ENCODE data around the gene PAQR5.

DNA sequence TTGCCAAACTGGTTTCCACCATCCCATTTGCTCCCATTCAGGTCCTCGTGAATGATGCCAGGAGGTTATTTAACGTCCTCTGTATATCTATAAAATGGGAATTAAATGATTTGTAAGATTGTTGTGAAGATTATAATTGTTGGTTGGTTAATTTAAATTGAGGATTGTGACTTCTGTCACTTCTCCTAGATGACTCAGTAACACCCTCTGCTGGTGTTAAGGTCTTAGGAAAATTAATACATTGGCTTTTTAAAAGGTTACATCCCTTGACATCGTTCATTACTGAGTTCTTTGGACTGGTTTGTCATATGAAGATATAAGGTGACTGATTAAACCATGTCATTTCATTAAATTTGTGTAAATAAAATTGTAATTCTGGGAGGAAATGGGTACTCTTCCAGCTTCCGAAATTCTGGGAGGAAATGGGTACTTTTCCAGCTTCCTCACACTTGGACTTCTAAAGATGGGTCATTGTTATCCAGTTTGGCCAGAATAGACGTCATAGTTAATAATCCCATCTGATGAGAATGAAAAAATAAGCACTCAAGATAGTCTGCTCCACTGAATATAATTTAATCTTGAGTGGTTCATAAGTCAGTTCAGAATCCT, 33.3 kb upstream of the PAQR5 start:
- TF ChIP-seq, protein P1, sequence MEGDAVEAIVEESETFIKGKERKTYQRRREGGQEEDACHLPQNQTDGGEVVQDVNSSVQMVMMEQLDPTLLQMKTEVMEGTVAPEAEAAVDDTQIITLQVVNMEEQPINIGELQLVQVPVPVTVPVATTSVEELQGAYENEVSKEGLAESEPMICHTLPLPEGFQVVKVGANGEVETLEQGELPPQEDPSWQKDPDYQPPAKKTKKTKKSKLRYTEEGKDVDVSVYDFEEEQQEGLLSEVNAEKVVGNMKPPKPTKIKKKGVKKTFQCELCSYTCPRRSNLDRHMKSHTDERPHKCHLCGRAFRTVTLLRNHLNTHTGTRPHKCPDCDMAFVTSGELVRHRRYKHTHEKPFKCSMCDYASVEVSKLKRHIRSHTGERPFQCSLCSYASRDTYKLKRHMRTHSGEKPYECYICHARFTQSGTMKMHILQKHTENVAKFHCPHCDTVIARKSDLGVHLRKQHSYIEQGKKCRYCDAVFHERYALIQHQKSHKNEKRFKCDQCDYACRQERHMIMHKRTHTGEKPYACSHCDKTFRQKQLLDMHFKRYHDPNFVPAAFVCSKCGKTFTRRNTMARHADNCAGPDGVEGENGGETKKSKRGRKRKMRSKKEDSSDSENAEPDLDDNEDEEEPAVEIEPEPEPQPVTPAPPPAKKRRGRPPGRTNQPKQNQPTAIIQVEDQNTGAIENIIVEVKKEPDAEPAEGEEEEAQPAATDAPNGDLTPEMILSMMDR (IDR thresholded peaks at IDR 0.05): no peak
- TF ChIP-seq ELF4 (CRISPR knock-in tag; IDR thresholded peaks at IDR 0.05; ENCODE audit: low read depth) (no peak), JUN (CRISPR knock-in tag; IDR thresholded peaks at IDR 0.05) (no peak), TCF7 (CRISPR knock-in tag; IDR thresholded peaks at IDR 0.05; ENCODE audit: low read depth) (no peak), KAT7 (CRISPR knock-in tag; IDR thresholded peaks at IDR 0.05; ENCODE audit: borderline replicate concordance) (no peak), SMAD3 (CRISPR knock-in tag; IDR thresholded peaks at IDR 0.05; ENCODE audit: borderline replicate concordance) (no peak)
- TF ChIP-seq, protein P2, sequence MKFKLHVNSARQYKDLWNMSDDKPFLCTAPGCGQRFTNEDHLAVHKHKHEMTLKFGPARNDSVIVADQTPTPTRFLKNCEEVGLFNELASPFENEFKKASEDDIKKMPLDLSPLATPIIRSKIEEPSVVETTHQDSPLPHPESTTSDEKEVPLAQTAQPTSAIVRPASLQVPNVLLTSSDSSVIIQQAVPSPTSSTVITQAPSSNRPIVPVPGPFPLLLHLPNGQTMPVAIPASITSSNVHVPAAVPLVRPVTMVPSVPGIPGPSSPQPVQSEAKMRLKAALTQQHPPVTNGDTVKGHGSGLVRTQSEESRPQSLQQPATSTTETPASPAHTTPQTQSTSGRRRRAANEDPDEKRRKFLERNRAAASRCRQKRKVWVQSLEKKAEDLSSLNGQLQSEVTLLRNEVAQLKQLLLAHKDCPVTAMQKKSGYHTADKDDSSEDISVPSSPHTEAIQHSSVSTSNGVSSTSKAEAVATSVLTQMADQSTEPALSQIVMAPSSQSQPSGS (CRISPR knock-in tag; IDR thresholded peaks at IDR 0.05; ENCODE audit: borderline replicate concordance, low read depth): no peak
- TF ChIP-seq, protein P3, sequence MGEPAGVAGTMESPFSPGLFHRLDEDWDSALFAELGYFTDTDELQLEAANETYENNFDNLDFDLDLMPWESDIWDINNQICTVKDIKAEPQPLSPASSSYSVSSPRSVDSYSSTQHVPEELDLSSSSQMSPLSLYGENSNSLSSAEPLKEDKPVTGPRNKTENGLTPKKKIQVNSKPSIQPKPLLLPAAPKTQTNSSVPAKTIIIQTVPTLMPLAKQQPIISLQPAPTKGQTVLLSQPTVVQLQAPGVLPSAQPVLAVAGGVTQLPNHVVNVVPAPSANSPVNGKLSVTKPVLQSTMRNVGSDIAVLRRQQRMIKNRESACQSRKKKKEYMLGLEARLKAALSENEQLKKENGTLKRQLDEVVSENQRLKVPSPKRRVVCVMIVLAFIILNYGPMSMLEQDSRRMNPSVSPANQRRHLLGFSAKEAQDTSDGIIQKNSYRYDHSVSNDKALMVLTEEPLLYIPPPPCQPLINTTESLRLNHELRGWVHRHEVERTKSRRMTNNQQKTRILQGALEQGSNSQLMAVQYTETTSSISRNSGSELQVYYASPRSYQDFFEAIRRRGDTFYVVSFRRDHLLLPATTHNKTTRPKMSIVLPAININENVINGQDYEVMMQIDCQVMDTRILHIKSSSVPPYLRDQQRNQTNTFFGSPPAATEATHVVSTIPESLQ (CRISPR knock-in tag; IDR thresholded peaks at IDR 0.05): no peak

Data from WTC11 (cell line).